Measurements from ENCODE around the gene KCNC3. TPM values are rescaled to one million over a fixed set of nuclear protein-coding genes. Genes with fewer than 3 reads are reported as not detected.

The KCNC3 gene
- total RNA-seq = 12.8 TPM
- long read RNA-seq, partial matches to known transcripts = 2 of 2 reads
- long read RNA-seq, other reads (novel, unspliced or antisense) = 0 of 2 reads

- Histone ChIP-seq H3K9me3 (no peaks in the 10 kb centered on the region), H3K36me3 (no peaks in the 10 kb centered on the region), H3K27ac (peak within 1 kb of the TSS; percentile 58), H3K27me3 (peaks cover 10% of the 10 kb centered on the region), H3K4me3 (peak within 1 kb of the TSS; percentile 46), H3K4me1 (peaks cover 31% of the 10 kb centered on the region)
- ATAC-seq (peak; percentile 84), DNase-seq (peak; percentile 100)
- intact Hi-C loops (cut with DNase I) = no loop called here
- TF ChIP-seq CTCF (IDR thresholded peaks at IDR 0.05) = no peak
Measured at GRCh38 chr19:50329146-50329925, at the start of gene KCNC3. Gene KCNC3, minus strand, starts transcription at chr19:50329377. Its CDS starts 295 bp downstream, at chr19:50329082.

GRCh38 chr19:50378863-50379236, 49.7 kb upstream of the KCNC3 start:
- no peaks in the 10 kb centered on the region for H3K9me3 ChIP-seq
- H3K36me3 ChIP-seq = peaks cover 59% of the 10 kb centered on the region
- no peak for TF ChIP-seq CTCF (IDR thresholded peaks at IDR 0.05)
- DNase-seq = no peak
- no peak for ATAC-seq
- peaks cover 7% of the 10 kb centered on the region for H3K4me1 ChIP-seq
- no peak overlapping the region for H3K4me3 ChIP-seq
- H3K27ac ChIP-seq = no peak overlapping the region
- no peaks in the 10 kb centered on the region for H3K27me3 ChIP-seq
- intact Hi-C loops (cut with DNase I) = no loop called here

- Histone ChIP-seq H3K4me1 (peaks cover 7% of the 10 kb centered on the region), H3K4me3 (no peak overlapping the region), H3K27ac (no peak overlapping the region), H3K36me3 (peaks cover 59% of the 10 kb centered on the region), H3K27me3 (no peaks in the 10 kb centered on the region), H3K9me3 (no peaks in the 10 kb centered on the region)
- intact Hi-C loops (cut with DNase I) = no loop called here
- no peak for TF ChIP-seq CTCF (IDR thresholded peaks at IDR 0.05)
- ATAC-seq = no peak
- no peak for DNase-seq
Measured at GRCh38 chr19:50378169-50378862, 49.1 kb upstream of the KCNC3 start.

- no peak for TF ChIP-seq CTCF (IDR thresholded peaks at IDR 0.05)
- Histone ChIP-seq H3K9me3 (no peaks in the 10 kb centered on the region), H3K27me3 (no peaks in the 10 kb centered on the region), H3K4me3 (no peak overlapping the region), H3K4me1 (peaks cover 7% of the 10 kb centered on the region), H3K36me3 (peaks cover 53% of the 10 kb centered on the region), H3K27ac (no peak overlapping the region)
- DNase-seq (no peak), ATAC-seq (no peak)
- intact Hi-C loops (cut with DNase I) = no loop called here
Measured at GRCh38 chr19:50377517-50377916, 48.3 kb upstream of the KCNC3 start.

GRCh38 chr19:50377051-50377461, 47.9 kb upstream of the KCNC3 start:
- ATAC-seq = peak; percentile 6
- peak overlapping the region; percentile 96 for H3K4me3 ChIP-seq
- no peaks in the 10 kb centered on the region for H3K9me3 ChIP-seq
- TF ChIP-seq CTCF (IDR thresholded peaks at IDR 0.05) = no peak
- no peak overlapping the region for H3K27ac ChIP-seq
- peaks cover 7% of the 10 kb centered on the region for H3K4me1 ChIP-seq
- peak; percentile 80 for DNase-seq
- no peaks in the 10 kb centered on the region for H3K27me3 ChIP-seq
- intact Hi-C loops (cut with DNase I) = no loop called here
- peaks cover 49% of the 10 kb centered on the region for H3K36me3 ChIP-seq

All from upper lobe of right lung (tissue), 1 donor.